Upper lobe of left lung (tissue), 4 donors: Measurements from ENCODE around the gene FBXL5.

Source experiments
- POLR2A ChIP-seq, 4 donors: fragments of 450-650 bp; IDR thresholded peaks; one replicate each; pipeline ENCODE4 v1.5.1; 2016 to 2017; ENCODE audit warnings: antibody characterized with exemption in 4 of 4, mild to moderate bottlenecking in 2 of 4
- TF ChIP-seq, protein P1 (sequence below), 6 experiments: fragments of 450-650 bp in 4 of 6; fragments of 200-600 bp in 2 of 6; sonication (generic) in 2 of 6; IDR thresholded peaks; one replicate each; pipeline ENCODE4 v1.5.1; 2016 to 2019; ENCODE audit warnings: antibody characterized with exemption in 6 of 6

DNA sequence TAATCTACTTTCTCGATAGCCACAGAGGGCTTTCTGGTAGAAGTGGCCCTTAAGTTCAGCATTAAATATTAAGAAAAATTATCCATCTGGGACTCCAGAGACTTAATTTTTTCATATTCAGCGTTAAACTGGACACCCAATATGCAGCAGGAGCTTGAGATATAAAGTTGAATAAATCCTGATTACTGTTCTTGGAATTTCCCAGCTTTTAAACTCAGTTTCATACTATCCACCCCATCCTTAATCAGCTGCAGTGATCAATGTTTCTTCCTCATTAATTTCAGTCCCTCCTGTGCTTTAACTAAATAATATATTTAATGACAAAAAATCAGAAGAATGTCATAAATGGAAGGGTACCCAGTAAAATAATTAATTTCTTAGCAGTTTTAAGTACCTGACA is 3.6 kb upstream of the FBXL5 start:
- TF ChIP-seq, protein P1, sequence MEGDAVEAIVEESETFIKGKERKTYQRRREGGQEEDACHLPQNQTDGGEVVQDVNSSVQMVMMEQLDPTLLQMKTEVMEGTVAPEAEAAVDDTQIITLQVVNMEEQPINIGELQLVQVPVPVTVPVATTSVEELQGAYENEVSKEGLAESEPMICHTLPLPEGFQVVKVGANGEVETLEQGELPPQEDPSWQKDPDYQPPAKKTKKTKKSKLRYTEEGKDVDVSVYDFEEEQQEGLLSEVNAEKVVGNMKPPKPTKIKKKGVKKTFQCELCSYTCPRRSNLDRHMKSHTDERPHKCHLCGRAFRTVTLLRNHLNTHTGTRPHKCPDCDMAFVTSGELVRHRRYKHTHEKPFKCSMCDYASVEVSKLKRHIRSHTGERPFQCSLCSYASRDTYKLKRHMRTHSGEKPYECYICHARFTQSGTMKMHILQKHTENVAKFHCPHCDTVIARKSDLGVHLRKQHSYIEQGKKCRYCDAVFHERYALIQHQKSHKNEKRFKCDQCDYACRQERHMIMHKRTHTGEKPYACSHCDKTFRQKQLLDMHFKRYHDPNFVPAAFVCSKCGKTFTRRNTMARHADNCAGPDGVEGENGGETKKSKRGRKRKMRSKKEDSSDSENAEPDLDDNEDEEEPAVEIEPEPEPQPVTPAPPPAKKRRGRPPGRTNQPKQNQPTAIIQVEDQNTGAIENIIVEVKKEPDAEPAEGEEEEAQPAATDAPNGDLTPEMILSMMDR (IDR thresholded peaks at IDR 0.05), result no peak
- TF ChIP-seq POLR2A (IDR thresholded peaks at IDR 0.05), result no peak
